SK-N-SH (cell line): ENCODE results near the gene SNAPC3.

Experiments
- CTCF ChIP-seq: fragments of 200-600 bp; sonication (generic); IDR thresholded peaks from 2 replicates; pipeline ENCODE4 v1.6.1; 2017; ENCODE audit warnings: antibody characterized with exemption, mild to moderate bottlenecking, moderate library complexity
- EP300 ChIP-seq, 2 experiments: IDR thresholded peaks; 2 replicates each; pipeline versions ENCODE4 v1.4.0 to v1.6.1; 2012; ENCODE audit warnings: borderline replicate concordance in 1 of 2, low read depth in 1 of 2, low read length in 1 of 2
- EZH2phosphoT487 ChIP-seq: fragments of 200-600 bp; sonication (generic); IDR thresholded peaks from 2 replicates; pipeline ENCODE4 v1.6.1; 2017; ENCODE audit warnings: low read depth, mixed run types, mild to moderate bottlenecking, antibody characterized with exemption, moderate library complexity, borderline replicate concordance
- FOXJ3 ChIP-seq: sonication (generic); formaldehyde crosslinking; IDR thresholded peaks from 2 replicates; pipeline ENCODE4 v1.5.1; 2020; ENCODE audit warnings: mild to moderate bottlenecking, missing genetic modification reagents
- GABPA ChIP-seq: IDR thresholded peaks from 2 replicates; pipeline ENCODE4 v1.4.0; 2012; ENCODE audit warnings: low read depth, mild to moderate bottlenecking
- GATA2 ChIP-seq: sonication (generic); formaldehyde crosslinking; IDR thresholded peaks from 2 replicates; pipeline ENCODE4 v1.5.0; 2020; ENCODE audit warnings: mild to moderate bottlenecking, missing genetic modification reagents
- RAD21 ChIP-seq: IDR thresholded peaks from 2 replicates; pipeline ENCODE4 v1.6.1; 2012; ENCODE audit warnings: mild to moderate bottlenecking, low read length
- SMC3 ChIP-seq: IDR thresholded peaks from 2 replicates; pipeline ENCODE4 v1.6.1; 2012; ENCODE audit warnings: low read depth, low read length, improper control_type of control experiment
- YY1 ChIP-seq: IDR thresholded peaks from 2 replicates; pipeline ENCODE4 v1.4.0; 2012; ENCODE audit warnings: low read depth, mild to moderate bottlenecking
- TF ChIP-seq, protein P1 (sequence below): fragments of 150-350 bp; IDR thresholded peaks from 2 replicates; pipeline ENCODE4 v1.6.1; 2016; ENCODE audit warnings: mild to moderate bottlenecking, low read depth, low read length
- TF ChIP-seq, protein P2 (sequence below): IDR thresholded peaks from 2 replicates; pipeline ENCODE4 v1.6.1; 2012; ENCODE audit warnings: mild to moderate bottlenecking, low read depth, low read length, moderate library complexity

DNA sequence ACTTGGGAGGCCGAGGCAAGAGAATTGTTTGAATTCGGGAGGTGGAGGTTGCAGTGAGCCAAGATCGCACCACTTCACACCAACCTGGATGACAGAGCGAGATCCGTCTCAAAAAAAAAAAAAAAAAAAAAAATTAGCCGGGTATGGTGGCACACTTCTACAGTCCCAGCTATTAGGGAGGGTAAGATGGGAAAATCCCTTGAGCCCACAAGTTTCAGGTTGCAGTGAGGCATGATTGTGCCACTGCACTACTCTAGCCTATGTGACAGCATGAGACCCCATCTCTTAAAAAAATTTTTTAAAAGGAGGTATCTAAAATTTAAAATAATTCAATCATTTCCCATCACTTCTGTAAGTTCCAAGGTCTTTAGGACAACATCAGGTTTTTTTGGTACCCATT, 62.1 kb downstream of the SNAPC3 start:
- TF ChIP-seq RAD21 (no peak), GATA2 (CRISPR knock-in tag) (no peak), SMC3 (no peak), CTCF (no peak), EZH2phosphoT487 (no peak), YY1 (no peak), FOXJ3 (CRISPR knock-in tag) (no peak), GABPA (no peak), EP300 (IDR thresholded peaks at IDR 0.05; ENCODE audit: borderline replicate concordance in 1 of 2, low read depth in 1 of 2, low read length in 1 of 2) (no peak)
- TF ChIP-seq, protein P1, sequence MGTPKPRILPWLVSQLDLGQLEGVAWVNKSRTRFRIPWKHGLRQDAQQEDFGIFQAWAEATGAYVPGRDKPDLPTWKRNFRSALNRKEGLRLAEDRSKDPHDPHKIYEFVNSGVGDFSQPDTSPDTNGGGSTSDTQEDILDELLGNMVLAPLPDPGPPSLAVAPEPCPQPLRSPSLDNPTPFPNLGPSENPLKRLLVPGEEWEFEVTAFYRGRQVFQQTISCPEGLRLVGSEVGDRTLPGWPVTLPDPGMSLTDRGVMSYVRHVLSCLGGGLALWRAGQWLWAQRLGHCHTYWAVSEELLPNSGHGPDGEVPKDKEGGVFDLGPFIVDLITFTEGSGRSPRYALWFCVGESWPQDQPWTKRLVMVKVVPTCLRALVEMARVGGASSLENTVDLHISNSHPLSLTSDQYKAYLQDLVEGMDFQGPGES: no peak
- TF ChIP-seq, protein P2, sequence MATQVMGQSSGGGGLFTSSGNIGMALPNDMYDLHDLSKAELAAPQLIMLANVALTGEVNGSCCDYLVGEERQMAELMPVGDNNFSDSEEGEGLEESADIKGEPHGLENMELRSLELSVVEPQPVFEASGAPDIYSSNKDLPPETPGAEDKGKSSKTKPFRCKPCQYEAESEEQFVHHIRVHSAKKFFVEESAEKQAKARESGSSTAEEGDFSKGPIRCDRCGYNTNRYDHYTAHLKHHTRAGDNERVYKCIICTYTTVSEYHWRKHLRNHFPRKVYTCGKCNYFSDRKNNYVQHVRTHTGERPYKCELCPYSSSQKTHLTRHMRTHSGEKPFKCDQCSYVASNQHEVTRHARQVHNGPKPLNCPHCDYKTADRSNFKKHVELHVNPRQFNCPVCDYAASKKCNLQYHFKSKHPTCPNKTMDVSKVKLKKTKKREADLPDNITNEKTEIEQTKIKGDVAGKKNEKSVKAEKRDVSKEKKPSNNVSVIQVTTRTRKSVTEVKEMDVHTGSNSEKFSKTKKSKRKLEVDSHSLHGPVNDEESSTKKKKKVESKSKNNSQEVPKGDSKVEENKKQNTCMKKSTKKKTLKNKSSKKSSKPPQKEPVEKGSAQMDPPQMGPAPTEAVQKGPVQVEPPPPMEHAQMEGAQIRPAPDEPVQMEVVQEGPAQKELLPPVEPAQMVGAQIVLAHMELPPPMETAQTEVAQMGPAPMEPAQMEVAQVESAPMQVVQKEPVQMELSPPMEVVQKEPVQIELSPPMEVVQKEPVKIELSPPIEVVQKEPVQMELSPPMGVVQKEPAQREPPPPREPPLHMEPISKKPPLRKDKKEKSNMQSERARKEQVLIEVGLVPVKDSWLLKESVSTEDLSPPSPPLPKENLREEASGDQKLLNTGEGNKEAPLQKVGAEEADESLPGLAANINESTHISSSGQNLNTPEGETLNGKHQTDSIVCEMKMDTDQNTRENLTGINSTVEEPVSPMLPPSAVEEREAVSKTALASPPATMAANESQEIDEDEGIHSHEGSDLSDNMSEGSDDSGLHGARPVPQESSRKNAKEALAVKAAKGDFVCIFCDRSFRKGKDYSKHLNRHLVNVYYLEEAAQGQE: no peak
